Left renal pelvis (tissue), 4 donors: Measurements from ENCODE around the gene MX1. TPM values are rescaled to one million over a fixed set of nuclear protein-coding genes. Genes with fewer than 3 reads are reported as not detected.

ENCODE experiments used
- DNase-seq, 4 donors: peaks; one replicate each; pipeline ENCODE4 v3.0.0-alpha.2; 2013; ENCODE audit warnings: low read depth in 4 of 4, low spot score in 3 of 4
- polyA plus RNA-seq, 4 donors: library from polyadenylated mRNA; unstranded; fragments of 120-200 nt; gene quantifications; one replicate each; pipeline ENCODE4 v1.2.1, GENCODE V29; 2013; ENCODE audit not compliant: insufficient read length in 4 of 4

MX1 gene
- polyA plus RNA-seq, 4 donors, result 7.0 to 11.4 (median 9.1) TPM

- no peak for DNase-seq
These were observed 32.5 kb downstream of the MX1 start for GRCh38 chr21:41458559-41458958.

- no peak for DNase-seq
These were observed 34.0 kb downstream of the MX1 start for GRCh38 chr21:41459884-41460534.

GRCh38 chr21:41460578-41461527 is 34.8 kb downstream of the MX1 start:
- peak in 3 of 4 donors; percentile 20 to 45 (median 36) for DNase-seq

- DNase-seq, result no peak
These were observed 39.2 kb downstream of the MX1 start for GRCh38 chr21:41465176-41465781.

GRCh38 chr21:41466024-41466820 is 40.2 kb downstream of the MX1 start:
- DNase-seq, result no peak

- DNase-seq, result no peak
These were observed 44.0 kb downstream of the MX1 start for GRCh38 chr21:41470054-41470453.

- no peak for DNase-seq
These were observed 46.9 kb downstream of the MX1 start for GRCh38 chr21:41472753-41473548.

- no peak for DNase-seq
These were observed 49.8 kb downstream of the MX1 start for GRCh38 chr21:41475714-41476420.

GRCh38 chr21:41477641-41478318 is 51.7 kb downstream of the MX1 start:
- no peak for DNase-seq

DNA sequence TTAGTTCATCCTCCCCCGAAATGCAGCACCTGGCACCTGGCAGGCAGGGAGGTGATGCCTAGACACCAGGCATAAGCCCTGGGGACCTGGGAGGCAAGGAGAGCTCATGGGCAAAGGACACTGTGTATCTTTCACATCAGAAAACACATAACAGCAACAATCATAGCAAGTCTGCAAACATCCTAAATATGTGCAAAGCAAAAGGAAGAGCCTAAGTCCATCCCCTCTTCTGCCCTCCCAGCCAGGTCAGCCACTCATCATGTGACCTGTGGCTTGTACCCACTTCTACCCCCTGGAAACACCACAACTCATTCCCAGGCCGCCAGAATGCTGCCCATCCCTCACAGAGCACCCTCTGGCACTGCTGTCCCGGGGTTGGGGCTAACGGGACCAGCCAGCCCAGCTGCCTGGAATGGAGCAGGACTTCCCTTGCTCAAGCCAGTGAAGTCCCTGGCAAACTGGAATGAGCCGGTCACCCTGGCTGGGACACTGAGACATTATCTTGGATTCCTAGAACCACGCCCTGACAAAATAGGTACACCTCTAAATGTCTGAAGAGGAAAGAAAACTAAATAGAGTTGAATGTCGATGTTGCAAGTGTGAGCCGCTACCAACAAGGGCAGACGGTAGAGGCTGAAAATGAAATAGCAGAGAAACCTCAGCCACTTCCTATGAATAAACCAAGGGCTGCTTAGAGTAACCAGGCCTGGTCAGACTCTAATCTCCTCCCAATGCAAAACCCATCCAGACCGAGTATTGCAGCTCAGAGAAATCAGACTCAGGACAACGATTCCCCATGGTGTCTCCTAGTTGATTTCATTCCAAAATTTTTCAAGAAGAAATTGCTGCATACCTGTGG is 52.5 kb downstream of the MX1 start:
- no peak for DNase-seq

- DNase-seq, result no peak
These were observed 53.6 kb downstream of the MX1 start for GRCh38 chr21:41479686-41480085.

- no peak for DNase-seq
These were observed 54.1 kb downstream of the MX1 start for GRCh38 chr21:41480086-41480690.

DNA sequence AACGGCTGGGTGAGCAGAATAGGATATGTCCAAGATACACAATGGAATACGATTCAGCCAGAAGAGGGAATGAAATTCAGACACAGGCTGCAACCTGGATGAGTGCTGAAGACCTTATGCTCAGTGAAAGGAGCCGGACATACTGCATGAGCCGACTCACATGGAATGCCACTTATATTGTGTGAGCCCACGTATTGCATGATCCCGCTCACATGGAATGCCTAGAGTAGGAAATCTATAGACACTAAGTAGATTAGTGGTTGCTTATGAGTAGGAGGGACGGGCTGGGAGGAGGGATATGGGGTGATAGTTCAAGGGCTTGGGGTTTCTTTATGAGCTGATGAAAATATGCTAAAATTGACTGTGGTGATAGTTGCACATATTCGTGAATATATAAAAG is 55.2 kb downstream of the MX1 start:
- no peak for DNase-seq

GRCh38 chr21:41482301-41482700 is 56.3 kb downstream of the MX1 start:
- DNase-seq, result no peak

- no peak for DNase-seq
These were observed 56.9 kb downstream of the MX1 start for GRCh38 chr21:41482980-41483379.

GRCh38 chr21:41483415-41483814 is 57.4 kb downstream of the MX1 start:
- DNase-seq, result no peak

DNA sequence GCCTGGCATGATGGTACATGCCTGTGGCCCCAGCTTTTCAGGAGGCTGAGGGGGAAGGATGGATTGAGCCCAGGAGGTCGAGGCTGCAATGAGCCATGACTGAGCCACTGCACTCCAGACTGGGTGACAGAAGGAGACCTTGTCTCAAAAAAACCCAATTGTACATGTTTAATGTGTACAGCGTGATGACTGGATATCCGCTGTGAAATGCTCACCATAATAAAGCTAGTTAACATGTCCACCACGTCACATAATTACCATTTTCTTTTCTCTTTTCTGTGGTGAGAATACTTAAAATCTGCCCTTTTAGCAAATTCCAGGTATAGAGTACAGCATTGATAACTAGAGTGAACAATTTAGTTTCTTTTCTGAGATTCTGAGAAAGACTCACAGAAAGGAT is 57.9 kb downstream of the MX1 start:
- DNase-seq, result no peak
